Measurements from ENCODE around the gene ITPR2.
A peak's percentile ranks its signal among the peaks of the same experiment; 100 is the strongest.
"Not testable (repeated sequence)": the region's sequence is repeated elsewhere in the genome, so short reads cannot be mapped to it uniquely, and the experiment has no call there.

Gene ITPR2

DNA sequence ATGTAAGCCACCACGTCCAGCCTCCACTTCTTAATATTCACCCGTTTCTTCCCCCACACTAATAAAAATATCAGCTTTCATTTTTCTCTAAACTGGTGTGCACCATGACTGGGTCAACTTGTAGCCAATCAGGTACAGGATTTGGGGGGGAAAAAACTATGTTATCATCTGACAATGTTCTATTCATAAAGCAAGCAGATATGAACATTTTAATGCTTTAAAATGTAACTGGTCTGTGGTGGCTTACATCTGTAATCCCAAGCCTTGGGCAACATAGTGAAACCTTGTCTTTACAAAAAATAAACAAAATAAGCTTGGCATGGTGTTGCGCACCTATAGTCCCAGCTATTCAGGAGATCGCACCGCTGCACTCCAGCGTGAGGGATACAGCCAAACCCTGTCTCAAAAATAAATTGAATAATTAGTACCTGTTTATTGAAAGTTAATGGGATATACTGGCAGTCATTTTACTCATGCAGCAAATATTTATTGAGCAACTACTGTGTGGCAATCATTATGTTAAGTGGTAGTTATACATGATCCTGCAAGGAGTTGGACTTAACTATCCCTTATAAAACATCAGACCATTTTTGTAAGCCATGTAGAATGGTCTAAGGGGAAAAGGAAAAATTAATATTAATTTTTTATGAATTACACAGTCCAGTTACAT lies 15.3 kb upstream of the ITPR2 start:
- no peak for DNase-seq (ENCODE audit: low read depth)

DNA sequence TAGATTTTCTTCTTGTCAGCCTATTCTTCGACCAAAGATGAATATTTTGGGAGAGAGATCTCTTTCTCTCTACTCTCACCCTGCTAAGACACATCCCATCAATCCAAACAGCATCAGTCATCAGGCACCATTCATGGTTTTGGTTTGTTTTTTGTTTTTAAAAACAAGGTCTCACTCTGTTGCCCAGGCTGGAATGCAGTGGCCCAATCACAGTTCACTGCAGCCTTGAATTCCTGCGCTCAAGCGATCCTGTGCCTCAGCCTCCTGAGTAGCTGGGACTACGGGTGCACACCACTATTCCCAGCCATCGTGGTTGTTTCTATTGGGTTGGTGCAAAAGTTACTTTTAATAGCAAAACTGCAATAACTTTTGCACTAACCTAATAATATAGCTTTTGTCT lies 14.4 kb upstream of the ITPR2 start:
- DNase-seq (ENCODE audit: low read depth), result no peak

DNA sequence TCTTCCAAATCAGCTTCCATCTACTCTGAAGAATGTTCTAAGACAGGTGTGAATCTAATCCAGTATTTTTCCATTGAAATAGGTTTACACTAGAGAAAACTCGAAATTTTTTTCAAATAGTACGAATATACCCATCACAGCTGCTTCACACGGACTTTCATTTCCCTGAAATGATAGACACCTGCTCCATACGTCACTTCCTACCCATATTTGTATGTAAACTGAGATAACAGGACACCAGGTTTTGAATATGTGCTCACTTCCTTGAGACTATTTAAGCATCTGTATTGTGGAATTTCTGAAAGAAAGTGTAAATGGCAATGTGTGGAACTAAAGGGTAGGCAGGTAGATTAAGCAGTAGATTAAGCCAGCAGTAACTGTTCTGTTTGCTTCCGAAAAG lies 13.4 kb upstream of the ITPR2 start:
- DNase-seq (ENCODE audit: low read depth), result no peak

DNA sequence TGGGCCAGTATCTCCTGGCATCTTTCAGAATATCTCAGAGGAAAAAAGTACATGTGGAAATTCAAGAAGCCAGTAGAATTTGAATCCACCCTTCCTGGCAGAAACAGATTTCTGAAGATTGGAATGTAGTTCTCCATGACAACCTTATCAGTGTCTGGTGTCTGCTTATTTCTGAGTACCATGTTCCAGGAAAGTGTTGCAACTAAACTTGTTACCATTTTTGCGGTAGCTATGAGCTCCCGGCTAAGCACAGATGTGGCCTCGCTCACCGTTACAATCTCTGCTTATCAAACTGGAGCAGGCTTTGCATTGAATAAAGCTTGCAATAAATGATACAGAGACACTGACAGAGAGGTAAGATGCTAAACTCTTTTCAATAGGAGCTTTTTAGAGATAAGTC lies 13.0 kb upstream of the ITPR2 start:
- peak; percentile 31 for DNase-seq (ENCODE audit: low read depth)

DNA sequence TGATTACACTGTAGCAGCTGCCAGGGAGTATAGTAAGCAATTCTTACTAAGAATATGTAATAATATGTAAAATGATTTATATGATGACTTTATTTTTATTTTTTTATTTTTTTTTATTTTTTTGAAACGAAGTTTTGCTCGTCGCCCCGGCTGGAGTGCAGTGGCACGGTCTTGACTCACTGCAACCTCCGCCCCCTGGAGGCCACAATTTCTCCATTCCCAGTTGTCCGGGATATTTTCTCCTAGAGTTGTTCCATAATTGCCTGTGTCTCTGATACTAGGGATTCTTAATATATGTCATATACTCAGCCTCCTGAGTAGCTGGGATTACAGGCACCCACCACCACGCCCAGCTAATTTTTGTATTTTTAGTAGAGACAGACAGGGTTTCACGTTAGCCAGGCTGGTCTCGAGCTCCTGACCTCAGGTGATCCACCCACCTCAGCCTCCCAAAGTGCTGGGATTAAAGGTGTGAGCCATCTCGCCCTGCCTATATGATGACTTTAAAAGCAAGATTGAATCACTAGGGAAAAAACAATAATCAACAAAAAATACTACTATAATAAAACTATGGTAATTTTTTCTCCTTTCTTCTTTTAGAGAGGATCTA lies 12.2 kb upstream of the ITPR2 start:
- DNase-seq (ENCODE audit: low read depth), result peak; percentile 36

DNA sequence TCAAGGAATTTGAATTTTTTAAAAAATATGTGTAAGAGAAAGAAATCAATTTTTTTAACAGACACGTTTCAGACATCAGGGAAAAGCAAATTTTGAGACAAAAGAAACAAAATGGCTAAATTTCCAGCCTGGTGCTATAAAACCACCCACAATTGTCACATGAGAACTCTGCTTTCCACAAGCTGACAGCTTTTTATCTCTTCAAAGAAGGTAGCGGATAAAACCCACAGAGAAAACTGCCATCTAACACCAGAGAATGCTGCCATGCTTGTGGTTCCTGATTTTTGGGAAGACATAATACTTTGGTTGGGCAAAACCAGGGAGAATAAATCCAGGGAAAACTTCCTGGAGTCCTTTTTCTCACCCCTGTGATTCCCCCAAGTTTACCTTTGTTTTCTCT lies 10.3 kb upstream of the ITPR2 start:
- no peak for DNase-seq (ENCODE audit: low read depth)

DNA sequence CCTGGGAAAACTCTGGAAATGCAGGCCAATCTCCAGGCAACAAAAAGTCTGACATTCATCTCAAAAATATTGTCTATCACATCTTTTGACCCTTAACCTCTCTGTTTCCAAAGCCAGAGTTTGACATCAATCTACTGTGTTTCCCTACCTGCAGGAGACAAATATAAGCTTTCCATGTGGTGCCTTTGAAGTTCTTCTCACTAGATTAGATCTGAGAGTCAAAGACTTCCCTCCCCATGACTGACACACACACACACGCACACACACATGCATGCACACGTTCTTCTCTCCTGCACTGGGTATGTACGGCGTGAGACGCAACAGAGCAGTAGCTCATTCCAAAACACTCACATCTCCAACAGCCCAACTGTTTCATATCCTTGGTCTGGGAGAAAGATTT lies 8.1 kb upstream of the ITPR2 start:
- no peak for DNase-seq (ENCODE audit: low read depth)

DNA sequence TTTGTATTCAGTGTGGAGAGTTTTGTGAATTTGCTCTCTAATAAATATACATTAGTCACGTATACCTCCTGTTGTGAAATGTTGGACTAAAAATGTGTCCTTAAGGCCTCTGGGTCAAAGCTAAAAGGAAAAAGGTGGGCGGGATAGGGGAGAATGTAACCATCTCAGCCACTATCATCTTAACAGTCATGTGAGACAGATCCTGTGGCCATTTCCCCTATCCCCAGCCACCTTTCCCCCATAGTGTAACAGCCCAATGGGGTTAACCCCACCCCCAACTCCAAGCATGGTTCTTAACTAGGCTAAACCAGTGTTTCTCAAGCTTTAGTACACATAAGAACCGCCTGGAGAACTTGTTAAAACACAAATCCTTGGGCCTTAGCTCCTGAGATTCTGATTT lies 6.5 kb upstream of the ITPR2 start:
- DNase-seq (ENCODE audit: low read depth), result no peak

DNA sequence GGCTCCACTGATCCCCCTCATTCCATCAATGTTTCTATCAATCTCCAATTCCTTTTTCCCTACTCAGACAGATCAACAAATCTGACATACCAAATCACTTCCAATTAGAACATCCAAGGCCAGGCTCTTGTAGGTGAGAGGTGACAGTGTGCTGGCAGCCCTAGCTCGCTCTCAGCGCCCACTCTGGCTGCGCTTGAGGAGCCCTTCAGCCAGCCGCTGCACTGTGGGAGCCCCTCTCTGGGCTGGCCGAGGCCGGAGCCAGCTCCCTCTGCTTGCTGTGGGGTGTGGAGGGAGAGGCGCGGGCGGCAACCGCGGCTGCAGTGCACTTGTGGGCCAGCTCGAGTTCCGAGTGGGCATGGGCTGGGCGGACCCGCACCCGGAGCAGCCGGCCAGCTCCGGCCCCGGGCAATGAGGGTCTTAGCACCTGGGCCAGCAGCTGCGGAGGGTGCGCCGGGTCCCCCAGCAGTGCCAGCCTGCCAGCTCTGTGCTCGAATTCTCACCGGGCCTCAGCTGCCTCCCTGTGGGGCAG lies 6.0 kb upstream of the ITPR2 start:
- DNase-seq (ENCODE audit: low read depth), result no peak

DNA sequence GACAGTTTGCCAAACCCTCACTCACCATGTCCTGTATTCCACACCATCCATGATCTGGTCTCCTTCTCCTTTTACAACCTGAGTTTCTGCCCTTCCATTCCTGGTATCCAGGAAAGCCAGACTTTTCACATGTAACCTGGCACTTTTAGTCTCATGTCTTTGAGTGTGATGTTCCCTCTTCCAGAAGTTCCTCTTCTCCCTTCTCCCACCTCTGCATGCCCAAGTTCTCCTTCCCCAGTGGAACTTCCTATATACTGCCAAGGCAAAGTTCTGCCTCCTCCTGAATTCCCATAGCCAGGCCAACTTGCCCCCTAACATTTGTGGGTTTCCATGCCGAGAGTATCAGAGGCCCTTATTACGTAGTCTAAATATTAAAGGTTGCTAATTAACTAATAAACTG lies 3.2 kb upstream of the ITPR2 start:
- no peak for DNase-seq (ENCODE audit: low read depth)

DNA sequence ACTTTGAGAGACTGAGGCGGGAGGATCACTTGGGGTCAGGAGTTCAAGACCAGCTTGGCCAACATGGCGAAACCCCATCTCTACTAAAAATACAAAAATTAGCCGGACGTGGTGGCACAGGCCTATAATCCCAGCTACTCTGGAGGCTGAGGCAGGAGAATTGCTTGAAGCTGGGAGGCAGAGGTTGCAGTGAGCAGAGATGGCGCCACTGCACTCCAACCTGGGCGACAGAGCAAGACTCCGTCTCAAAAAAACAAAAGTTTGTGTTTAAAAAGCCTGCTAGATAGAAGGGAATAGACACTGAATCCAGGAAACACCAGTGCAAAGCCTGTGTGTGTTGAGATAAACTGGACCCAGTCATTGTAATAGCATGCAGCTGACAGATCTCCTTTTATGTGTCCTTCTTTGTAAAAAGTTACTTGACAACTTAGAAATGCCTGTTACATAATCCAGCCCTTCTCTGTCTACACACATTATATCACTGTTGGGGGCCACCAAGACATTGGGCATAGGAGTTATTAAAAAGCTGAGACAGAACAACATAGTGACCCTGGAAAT lies 1.6 kb upstream of the ITPR2 start:
- not testable (repeated sequence) for DNase-seq (ENCODE audit: low read depth)

DNA sequence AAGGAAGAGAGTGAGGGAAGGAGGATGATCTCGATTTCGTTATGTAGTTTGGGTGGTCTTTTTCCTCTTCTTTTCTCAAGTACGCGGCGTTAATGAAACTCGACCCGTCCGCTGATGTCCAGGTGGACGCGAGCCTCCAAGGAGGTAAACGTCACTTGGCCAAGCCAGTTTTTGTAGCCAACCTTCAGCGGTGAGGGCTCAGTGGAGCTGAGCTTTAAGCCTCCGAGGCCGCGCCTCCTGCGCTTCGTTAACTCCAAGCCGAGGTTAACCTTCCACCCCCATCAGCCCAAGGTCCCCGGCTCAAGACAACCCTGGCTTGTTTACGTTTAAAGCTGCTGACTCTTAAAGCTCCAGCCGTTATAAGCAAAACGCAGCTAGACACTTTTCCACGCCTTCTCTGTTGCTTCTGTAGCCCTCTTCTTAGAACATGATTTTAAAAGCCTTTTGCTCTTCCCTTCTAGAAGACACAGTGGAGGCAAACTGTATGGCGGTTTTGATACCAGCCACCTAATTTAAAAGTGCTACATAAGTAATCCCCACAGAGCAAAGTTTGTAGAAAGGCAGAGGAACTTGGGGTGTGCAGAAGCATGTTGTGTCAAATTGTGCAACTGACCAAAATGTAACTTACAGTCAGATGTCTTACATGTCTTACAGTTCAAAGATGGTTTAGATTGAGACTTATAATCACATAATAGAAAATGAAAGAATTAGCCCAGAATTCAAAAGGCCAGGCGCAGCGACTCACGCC lies 923 bp upstream of the ITPR2 start:
- DNase-seq (ENCODE audit: low read depth), result no peak

DNA sequence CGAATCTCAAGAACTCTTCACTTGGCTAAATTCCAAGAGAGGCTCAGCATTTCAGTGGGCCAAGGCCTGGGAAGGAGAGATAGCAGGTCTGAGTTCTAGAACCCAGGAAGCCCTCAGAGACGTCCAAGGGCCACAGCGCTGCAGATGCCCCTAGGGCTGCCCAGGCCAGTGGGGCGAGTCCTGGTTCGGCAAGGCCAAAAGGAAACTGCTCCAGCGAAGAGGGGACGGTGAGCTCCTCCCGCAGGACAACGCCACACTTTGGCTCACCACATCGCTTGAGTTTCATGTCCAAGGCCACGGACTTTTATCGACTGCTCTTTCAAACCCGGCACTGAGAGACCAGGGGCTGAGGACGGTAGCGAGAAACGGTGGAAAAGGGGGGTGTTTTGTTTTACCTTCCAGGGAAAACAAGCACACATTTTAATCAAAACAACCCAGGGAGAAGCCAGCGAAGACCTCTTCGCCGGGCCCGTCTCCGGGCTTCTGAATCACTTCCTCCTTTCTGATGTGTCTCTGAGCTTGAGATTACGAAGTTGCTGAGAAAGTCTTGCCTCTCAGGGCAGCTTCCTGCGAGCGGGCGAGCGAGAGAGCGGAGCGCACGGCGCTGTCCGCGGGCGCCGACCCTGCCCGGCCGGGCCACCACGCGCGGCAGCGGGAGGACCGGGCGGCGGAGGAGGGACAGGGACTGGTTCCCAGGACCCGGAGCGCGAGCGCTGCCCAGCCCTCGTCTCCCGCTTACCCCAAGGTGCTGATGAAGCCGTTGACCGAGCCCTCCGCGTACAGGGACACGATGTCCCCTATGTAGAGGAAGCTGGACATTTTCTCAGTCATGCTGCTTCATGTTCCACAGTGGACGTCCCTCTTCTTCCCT lies 808 bp downstream of the ITPR2 start:
- DNase-seq (ENCODE audit: low read depth), result peak; percentile 54

DNA sequence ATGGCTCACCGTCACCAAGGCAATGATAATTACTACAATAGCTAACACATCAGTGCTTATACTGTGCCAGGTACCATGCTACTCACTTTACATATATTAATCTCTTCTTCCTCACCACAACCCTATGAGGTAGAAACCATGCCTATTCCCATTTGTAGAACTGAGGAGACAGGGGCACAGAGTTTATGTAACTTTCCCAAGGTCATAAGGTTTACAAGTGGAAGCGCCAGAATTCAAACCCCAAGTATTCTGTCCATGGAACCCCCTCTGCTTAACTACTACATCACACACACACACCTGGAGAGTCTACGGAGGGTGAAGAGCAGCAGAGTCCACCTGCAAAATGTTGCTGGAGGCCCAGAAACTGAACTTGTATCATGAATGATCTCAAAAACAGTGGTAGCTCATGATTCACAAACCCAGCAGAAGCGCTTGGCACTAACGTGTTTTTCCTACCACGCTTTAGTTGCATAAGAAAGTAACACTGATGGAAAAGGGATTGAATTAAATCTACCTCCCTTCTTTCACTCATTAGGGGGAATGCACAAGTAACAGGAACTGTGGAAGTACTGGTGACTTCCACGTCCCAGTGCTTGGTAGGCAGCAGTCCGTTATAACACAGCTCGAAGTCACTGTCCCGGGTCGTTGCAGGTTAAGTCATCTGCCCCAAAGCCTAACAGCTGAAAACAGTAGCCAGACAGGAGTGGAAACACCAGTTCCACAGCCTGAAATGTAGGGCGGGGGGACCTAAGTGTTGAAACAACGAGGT lies 2.0 kb downstream of the ITPR2 start:
- DNase-seq (ENCODE audit: low read depth), result no peak

DNA sequence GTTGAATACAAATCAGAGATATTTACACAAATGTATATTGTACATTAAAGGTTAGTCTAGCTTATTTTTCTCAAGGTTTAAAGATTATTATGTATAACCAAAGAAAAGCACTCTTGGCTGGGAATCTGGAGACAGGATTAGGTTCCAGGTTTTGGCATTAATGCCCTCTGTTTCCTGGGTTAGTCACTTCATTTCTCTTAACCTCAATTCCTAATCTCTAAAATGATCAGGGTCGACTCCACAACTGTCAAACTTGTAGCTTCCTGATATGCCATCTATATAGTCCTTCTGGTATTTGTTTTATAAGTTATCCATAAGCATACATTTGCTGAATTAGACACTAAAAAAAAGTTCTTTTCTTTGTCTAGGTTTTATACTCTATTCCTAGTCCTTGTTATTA lies 2.6 kb downstream of the ITPR2 start:
- no peak for DNase-seq (ENCODE audit: low read depth)

DNA sequence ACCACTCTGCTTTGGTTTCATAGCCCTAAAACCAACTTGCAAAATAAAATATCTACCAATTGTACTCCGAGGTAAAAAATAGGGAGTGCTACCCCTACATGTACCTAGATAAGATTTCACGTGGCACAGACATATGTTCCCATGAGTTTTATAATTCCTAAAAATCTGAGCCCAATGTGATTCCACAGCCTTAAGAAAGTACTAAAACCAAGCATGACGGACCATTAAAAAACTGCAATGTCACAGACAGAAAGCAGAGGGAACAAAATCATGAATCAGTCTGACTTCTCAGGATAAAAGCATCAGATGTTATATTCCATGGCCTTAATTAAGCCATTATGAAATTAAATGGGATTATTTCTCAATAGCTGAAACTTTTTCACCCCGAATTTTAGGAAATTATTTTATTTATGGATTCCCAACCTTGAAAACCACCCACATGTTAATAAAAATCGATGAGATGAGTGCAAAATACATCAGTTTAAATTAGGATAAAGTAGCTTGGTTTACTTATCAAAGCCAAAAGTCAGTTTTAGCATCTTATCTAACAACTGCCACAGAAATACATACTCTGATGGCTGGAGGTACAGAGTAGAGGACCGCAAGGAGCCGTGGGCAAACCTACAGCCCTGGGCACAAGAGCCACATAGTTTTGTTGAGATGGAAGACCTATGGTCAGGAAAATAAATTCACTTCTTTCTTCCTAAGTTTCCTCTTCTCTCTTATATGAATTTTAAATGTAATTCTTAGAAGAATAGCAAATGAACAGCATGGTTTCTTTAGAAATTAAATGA lies 4.5 kb downstream of the ITPR2 start:
- no peak for DNase-seq (ENCODE audit: low read depth)

DNA sequence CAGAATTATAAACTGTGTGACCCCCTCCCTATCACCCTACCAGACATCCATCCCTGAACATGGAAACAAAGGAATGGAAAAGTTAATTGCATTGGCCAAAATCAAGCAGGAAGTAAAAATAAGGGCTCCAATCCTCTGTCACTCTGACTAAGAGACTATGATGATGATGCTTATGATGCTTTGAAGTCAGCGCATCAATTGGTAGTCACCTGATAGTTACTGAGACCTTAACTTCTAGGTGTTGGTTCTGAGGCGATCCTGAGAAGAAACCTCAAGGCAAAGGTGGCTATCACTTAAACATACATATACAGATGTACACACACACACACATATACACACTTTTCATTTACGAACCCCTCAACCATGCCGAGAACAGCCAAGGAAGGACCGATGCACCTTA lies 6.6 kb downstream of the ITPR2 start:
- no peak for DNase-seq (ENCODE audit: low read depth)

DNA sequence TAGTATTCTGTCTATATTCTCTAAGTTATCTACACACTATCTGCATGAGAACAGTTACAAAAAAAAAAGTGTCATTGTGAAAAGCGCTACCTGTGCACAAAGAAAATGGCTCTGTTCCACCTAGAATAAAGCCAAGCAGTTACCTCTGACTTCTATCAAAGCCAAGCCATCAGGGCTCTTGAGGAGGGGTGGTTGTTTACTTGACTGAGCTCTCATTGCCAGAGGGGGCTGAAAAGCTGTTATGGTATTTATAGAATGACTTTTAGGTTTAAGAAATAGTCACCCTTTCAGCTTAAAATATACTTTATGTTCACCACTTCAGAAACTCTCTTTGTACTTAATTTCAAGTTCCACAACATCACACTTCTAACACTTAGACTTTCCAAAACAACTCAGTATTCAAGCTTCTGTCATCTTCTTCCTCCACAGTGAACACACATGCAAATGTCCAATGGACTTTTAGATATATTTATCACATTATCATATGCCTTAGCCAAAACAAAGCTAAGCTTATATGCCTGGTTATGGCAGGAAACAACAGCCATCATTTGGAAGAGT lies 7.5 kb downstream of the ITPR2 start:
- no peak for DNase-seq (ENCODE audit: low read depth)

DNA sequence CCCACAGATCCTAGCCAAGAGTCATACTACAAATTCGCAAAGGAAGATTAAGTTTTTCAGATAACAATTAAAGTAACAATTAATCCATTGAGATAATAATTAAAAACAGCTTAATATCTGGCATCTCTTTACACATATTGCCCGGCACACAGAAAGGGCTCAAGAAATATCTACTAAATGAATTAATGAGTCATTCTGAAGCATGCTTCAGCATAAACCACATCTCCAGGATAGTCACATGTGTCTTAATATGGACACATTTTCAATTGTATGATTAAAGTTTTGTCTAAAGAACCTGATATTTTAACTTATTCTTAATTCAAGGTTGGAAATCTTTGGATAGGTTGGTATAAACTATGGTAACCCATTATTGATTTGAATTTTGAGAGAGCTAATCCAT lies 9.6 kb downstream of the ITPR2 start:
- DNase-seq (ENCODE audit: low read depth), result no peak

DNA sequence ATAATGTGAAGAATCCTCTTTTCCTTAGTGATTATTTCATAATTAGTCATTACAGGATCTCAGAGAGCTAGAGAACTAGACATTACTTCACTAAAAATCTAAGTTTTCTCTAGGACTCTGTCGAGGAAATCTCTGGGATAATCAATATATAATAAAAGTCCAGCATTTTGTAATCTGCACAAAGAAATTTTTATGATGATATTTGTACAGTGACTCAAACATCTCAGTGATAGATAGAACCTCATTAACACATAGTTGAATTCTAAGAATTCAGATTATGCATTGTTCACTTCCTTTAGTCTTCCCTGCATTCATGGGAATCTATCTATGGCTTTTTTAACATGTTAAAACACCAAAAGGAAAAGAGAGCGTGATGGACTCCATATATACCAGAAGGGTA lies 11.0 kb downstream of the ITPR2 start:
- DNase-seq (ENCODE audit: low read depth), result no peak

All from stromal cell of bone marrow (primary cell).